ENCODE measurements around the gene TBC1D1. TPM values are rescaled to one million over a fixed set of nuclear protein-coding genes. Genes with fewer than 3 reads are reported as not detected.

Gene TBC1D1
- total RNA-seq, 4 donors from 2014 or later = 206 to 258 (median 221) TPM

GRCh38 chr4:38091636-38092035 is 200.8 kb downstream of the TBC1D1 start:
- 75% methylated on average over 1 of the region's 1 CpG for WGBS
- intact Hi-C loops (cut with DNase I) = no loop called here
- DNase-seq (ENCODE audit: extremely low spot score) = no peak
- H3K4me1 ChIP-seq = peaks cover 12 to 28% (median 16%) of the 10 kb centered on the region in 4 donors
- H3K4me3 ChIP-seq = no peak overlapping the region
- H3K9me3 ChIP-seq = no peaks in the 10 kb centered on the region
- peaks cover 13 to 62% (median 25%) of the 10 kb centered on the region in 4 donors for H3K36me3 ChIP-seq
- TF ChIP-seq POLR2A (IDR thresholded peaks at IDR 0.05; ENCODE audit: low read depth) = no peak
- no peak for TF ChIP-seq CTCF (IDR thresholded peaks at IDR 0.05)
- TF ChIP-seq POLR2AphosphoS5 (IDR thresholded peaks at IDR 0.05) = no peak
- no peak for TF ChIP-seq EP300 (IDR thresholded peaks at IDR 0.05)
- H3K27me3 ChIP-seq = no peaks in the 10 kb centered on the region
- no peak overlapping the region for H3K27ac ChIP-seq (replicated peaks in 1 of 4)

- intact Hi-C loops (cut with DNase I) = no loop called here
- WGBS = 92% methylated on average over 3 of the region's 3 CpGs
- H3K36me3 ChIP-seq = peaks cover 13 to 72% (median 31%) of the 10 kb centered on the region in 4 donors
- DNase-seq (ENCODE audit: extremely low spot score) = no peak
- TF ChIP-seq CTCF (IDR thresholded peaks at IDR 0.05) (no peak), POLR2AphosphoS5 (IDR thresholded peaks at IDR 0.05) (no peak), EP300 (IDR thresholded peaks at IDR 0.05) (no peak), POLR2A (IDR thresholded peaks at IDR 0.05; ENCODE audit: low read depth) (no peak)
- H3K27me3 ChIP-seq = no peaks in the 10 kb centered on the region
- no peak overlapping the region for H3K4me3 ChIP-seq
- H3K27ac ChIP-seq (replicated peaks in 1 of 4) = no peak overlapping the region
- peaks cover 12 to 22% (median 14%) of the 10 kb centered on the region in 4 donors for H3K4me1 ChIP-seq
- H3K9me3 ChIP-seq = no peaks in the 10 kb centered on the region
Measured at GRCh38 chr4:38092701-38093100, 201.8 kb downstream of the TBC1D1 start.

GRCh38 chr4:38094419-38094818 is 203.5 kb downstream of the TBC1D1 start:
- Histone ChIP-seq H3K36me3 (peaks cover 13 to 90% (median 40%) of the 10 kb centered on the region in 4 donors), H3K4me3 (no peak overlapping the region), H3K9me3 (no peaks in the 10 kb centered on the region), H3K27ac (replicated peaks in 1 of 4) (no peak overlapping the region), H3K4me1 (peaks cover 0 to 13% (median 8%) of the 10 kb centered on the region in 4 donors), H3K27me3 (no peaks in the 10 kb centered on the region)
- TF ChIP-seq POLR2AphosphoS5 (IDR thresholded peaks at IDR 0.05) (no peak), EP300 (IDR thresholded peaks at IDR 0.05) (no peak), POLR2A (IDR thresholded peaks at IDR 0.05; ENCODE audit: low read depth) (no peak), CTCF (IDR thresholded peaks at IDR 0.05) (no peak)
- 66% methylated on average over 7 of the region's 7 CpGs for WGBS
- intact Hi-C loops (cut with DNase I) = no loop called here
- no peak for DNase-seq (ENCODE audit: extremely low spot score)

- WGBS = 96% methylated on average over 8 of the region's 8 CpGs
- intact Hi-C loops (cut with DNase I) = no loop called here
- H3K9me3 ChIP-seq = no peaks in the 10 kb centered on the region
- H3K4me3 ChIP-seq = no peak overlapping the region
- DNase-seq (ENCODE audit: extremely low spot score) = no peak
- H3K4me1 ChIP-seq = peaks cover 0 to 19% (median 9%) of the 10 kb centered on the region in 4 donors
- no peaks in the 10 kb centered on the region for H3K27me3 ChIP-seq
- TF ChIP-seq POLR2A (IDR thresholded peaks at IDR 0.05; ENCODE audit: low read depth) (no peak), POLR2AphosphoS5 (IDR thresholded peaks at IDR 0.05) (no peak), CTCF (IDR thresholded peaks at IDR 0.05) (no peak), EP300 (IDR thresholded peaks at IDR 0.05) (no peak)
- H3K27ac ChIP-seq (replicated peaks in 1 of 4) = no peak overlapping the region
- peaks cover 8 to 87% (median 43%) of the 10 kb centered on the region in 4 donors for H3K36me3 ChIP-seq
Measured at GRCh38 chr4:38095691-38096090, 204.8 kb downstream of the TBC1D1 start.

- DNase-seq (ENCODE audit: extremely low spot score) = no peak
- intact Hi-C loops (cut with DNase I) = no loop called here
- 95% methylated on average over 4 of the region's 4 CpGs for WGBS
- TF ChIP-seq EP300 (IDR thresholded peaks at IDR 0.05) = no peak
- TF ChIP-seq POLR2A (IDR thresholded peaks at IDR 0.05; ENCODE audit: low read depth) = no peak
- TF ChIP-seq CTCF (IDR thresholded peaks at IDR 0.05) = no peak
- TF ChIP-seq POLR2AphosphoS5 (IDR thresholded peaks at IDR 0.05) = no peak
- no peak overlapping the region for H3K27ac ChIP-seq (replicated peaks in 1 of 4)
- H3K27me3 ChIP-seq = no peaks in the 10 kb centered on the region
- H3K36me3 ChIP-seq = peaks cover 8 to 88% (median 49%) of the 10 kb centered on the region in 4 donors
- no peak overlapping the region for H3K4me3 ChIP-seq
- H3K9me3 ChIP-seq = no peaks in the 10 kb centered on the region
- H3K4me1 ChIP-seq = peaks cover 0 to 11% (median 5%) of the 10 kb centered on the region in 4 donors
Measured at GRCh38 chr4:38097818-38098217, 206.9 kb downstream of the TBC1D1 start.

Measured in esophagus muscularis mucosa (tissue), 4 donors.